A549 treated with Mapracorat at 1 μM for 4 hours (cell line): ENCODE data around the gene WDR17. TPM values are rescaled to one million over a fixed set of nuclear protein-coding genes. Genes with fewer than 3 reads are reported as not detected.

Source experiments
- total RNA-seq: library from RNA; stranded (reverse); fragments of 200-300 nt; extraction: Qiagen RNA extraction; gene quantifications from 5 replicates; pipeline ENCODE4 v1.2.3, GENCODE V29; 2022

The WDR17 gene
- total RNA-seq, result 1.3 to 3.3 TPM (median 1.9 TPM) in 5 replicates

GRCh38 chr4:176065435-176066291, at the start of gene WDR17:
TSS of gene WDR17 (plus strand) at chr4:176065841. CDS start at chr4:176111581, 45,740 bp downstream.

DNA sequence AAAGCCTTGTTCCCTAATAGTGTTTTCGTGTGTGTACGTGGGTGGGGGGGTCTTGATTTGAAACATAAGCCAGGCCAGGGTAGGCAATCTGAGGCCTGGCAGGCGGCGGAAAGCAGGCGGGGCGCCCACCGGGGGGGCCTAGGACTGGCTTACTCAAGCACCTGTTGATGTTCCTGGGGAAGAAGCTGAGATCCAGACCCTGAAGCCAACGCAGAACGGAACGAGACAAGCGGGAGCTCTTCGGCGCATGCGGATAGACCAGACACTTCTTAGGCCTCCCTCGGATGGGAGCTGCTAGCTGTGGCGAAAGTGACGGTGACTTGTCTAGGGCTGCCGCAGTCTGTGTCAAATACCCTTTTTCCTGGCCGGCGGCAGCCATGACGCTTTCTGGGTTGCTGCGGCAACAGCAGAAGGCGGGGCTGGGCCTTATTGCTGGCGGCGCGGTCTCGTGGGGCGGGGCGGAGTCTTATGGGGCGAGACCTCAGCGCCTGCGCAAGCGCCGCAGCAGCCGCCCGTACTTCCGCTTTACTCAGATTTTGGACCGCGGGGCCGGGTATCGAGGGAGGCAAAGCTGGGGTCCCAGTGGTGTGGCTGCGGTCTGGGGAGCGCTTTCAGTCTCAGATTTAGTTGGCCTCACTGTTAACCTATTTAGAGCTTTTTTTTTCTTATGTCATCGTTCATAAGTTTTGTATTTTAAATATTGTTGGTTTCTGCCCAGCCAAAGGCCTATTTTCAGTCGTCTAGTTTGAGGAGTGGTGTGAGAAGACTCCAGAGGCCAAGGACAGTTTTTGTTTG, 129.7 kb downstream of the WDR17 start, which contains the start of gene SPATA4:
SPATA4 (minus strand) TSS at position 402 of the 795 bp plus-strand sequence; CDS start at position 379, 23 bp downstream.

Other genes starting within 250 kb of the WDR17 start
- gene SPATA4, start 129.7 kb downstream of the WDR17 start, total RNA-seq, result 0.12 to 0.31 TPM (median 0.27 TPM) in 5 replicates
- 0.13 to 0.23 TPM in 2 of 5 replicates, not detected in the others for gene ASB5, start 203.4 kb downstream of the WDR17 start, total RNA-seq